Urothelium cell line (cell line): ENCODE measurements around the gene AEBP2.
A peak's percentile ranks its signal among the peaks of the same experiment; 100 is the strongest.
"Not testable (repeated sequence)": the region's sequence is repeated elsewhere in the genome, so short reads cannot be mapped to it uniquely, and the experiment has no call there.

ENCODE experiments used
- DNase-seq: peaks from one replicate; pipeline ENCODE4 v3.0.0; 2011; ENCODE audit warnings: low spot score, mixed read lengths
- FAIRE-seq: peaks from 2 replicates; lab custom pipeline; 2011; peaks lifted over from hg19 to GRCh38; lab: Jason Lieb, UNC

AEBP2 gene

DNA sequence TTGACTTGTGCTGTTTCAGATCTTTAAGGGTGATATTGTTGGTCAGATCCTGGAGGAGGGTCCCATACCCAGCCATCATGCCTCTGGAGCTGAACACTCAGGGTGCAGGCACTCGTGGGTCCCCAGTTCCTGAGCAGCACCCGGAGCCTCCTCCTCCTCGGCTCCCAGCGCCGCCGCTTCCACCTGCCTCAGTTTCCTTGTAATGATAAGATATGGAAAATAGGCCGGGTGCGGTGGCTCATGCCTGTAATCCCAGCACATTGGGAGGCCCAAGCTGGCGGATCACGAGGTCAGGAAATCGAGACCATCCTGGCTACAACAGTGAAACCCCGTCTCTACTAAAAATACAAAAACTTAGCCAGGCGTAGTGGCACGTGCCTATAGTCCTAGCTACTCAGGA, 20.2 kb upstream of the AEBP2 start:
- FAIRE-seq, result no peak

DNA sequence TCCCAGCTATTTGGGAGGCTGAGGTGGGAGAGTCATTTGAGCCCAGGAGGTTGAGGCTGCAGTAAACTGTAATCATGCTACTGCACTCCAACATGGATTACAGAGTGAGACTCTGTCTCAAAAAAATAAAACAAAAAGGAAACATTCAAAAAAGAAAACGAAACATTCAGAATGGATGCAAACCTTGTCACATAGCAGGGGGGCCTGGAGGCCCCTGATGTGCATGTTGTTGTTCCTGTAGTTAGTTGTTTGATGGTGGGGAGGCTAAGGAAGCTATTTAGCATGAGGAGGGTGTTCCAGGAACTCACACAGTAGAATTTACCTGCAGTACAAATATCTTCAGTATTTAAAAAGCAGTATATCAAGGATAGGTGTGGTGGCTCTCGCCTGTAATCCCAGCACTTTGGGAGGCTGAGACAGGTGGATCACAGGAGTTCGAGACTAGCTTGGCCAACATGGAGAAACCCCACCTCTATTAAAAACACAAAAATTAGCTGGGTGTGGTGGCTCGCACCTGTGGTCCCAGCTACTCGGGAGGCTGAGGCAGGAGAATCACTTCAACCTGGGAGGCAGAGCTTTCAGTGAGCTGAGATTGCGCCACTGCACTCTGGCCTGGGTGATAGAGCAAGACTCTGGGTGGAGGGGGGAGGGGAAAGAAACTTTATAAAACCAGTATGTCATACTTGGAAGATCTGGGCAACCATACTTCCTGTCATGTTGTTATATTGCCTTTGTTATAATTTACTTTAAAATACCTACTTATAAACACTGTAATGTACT, 17.6 kb upstream of the AEBP2 start:
- DNase-seq, result no peak
- FAIRE-seq, result no peak

More for the DNA sequence above, 20.2 kb upstream of the AEBP2 start:
- DNase-seq, result no peak

DNA sequence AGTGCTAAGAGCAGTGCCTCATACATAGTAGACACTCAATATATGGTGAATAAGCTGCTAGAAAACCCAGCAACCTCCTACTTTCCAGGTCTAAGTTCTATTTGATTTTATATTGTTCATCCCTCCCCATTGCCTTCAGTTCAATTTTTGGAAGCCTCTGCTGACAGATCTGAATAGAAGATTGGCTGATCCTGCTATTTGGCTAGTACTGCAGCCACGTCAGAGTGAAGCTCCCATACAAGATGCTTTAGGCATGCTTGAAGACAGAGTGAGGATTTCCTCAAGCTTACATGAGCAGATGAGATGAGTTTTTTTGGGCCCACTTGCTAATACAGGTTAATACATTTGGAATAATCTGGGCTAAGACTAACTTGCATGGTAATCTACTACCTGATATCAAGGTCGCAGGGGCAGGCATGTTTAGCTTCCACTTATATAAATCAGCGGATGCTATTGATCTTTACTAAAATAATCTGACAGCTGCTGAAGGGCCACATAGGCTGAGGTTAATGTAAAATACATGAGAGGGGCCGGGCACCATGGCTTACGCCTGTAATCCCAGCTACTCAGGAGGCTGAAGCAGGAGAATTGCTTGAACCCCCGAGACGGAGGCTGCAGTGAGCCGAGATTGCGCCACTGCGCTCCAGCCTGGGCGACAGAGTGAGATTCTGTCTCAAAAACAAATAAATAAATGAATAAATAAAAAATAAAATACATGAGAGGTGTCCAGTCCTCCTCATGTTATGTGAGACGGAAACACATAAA, 15.9 kb upstream of the AEBP2 start:
- DNase-seq (no peak), FAIRE-seq (no peak)

DNA sequence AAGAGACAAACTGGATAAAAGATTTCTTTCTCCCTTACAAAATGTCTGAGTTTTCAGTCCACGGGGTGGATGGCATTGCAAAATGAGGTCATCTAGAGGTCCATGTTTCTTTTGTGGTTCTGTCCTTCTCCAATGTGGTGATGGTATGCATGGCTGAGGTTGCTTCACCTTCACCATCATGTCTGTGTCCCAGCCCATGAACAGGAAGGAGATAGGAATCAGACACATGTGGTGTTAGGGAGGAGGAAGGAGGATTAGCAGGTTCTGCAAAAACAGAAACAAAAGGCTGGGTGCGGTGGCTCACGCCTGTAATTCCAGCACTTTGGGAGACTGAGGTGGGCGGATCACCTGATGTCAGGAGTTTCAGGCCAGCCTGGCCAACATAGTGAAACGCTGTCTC, 11.0 kb upstream of the AEBP2 start:
- DNase-seq (no peak), FAIRE-seq (no peak)

DNA sequence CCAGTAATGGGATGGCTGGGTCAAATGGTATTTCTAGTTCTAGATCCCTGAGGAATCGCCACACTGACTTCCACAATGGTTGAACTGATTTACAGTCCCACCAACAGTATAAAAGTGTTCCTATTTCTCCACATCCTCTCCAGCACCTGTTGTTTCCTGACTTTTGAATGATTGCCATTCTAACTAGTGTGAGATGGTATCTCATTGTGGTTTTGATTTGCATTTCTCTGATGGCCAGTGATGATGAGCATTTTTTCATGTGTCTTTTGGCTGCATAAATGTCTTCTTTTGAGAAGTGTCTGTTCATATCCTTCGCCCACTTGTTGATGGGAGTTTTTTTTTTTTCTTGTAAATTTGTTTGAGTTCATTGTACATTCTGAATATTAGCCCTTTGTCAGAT, 9.8 kb upstream of the AEBP2 start:
- FAIRE-seq, DNase-seq: not testable (repeated sequence)

DNA sequence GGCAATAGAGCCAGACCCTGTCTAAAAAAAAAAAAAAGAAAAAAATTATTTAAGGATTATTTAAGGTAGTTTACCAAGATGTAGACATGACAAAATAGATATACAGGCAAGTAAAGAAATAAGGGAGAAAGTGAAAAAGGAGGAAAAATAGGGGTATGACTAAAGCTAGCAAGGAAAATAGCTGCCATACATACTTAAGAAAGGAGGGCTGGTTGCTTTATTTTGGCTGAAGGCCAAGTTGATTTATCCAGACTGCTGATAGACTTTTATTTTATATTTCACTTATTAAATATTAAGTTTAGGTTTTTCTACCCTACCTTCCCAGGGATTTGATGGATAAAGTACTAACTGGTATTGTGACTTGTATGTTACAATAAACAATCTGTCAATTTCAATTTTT, 8.3 kb upstream of the AEBP2 start:
- DNase-seq (no peak), FAIRE-seq (no peak)

DNA sequence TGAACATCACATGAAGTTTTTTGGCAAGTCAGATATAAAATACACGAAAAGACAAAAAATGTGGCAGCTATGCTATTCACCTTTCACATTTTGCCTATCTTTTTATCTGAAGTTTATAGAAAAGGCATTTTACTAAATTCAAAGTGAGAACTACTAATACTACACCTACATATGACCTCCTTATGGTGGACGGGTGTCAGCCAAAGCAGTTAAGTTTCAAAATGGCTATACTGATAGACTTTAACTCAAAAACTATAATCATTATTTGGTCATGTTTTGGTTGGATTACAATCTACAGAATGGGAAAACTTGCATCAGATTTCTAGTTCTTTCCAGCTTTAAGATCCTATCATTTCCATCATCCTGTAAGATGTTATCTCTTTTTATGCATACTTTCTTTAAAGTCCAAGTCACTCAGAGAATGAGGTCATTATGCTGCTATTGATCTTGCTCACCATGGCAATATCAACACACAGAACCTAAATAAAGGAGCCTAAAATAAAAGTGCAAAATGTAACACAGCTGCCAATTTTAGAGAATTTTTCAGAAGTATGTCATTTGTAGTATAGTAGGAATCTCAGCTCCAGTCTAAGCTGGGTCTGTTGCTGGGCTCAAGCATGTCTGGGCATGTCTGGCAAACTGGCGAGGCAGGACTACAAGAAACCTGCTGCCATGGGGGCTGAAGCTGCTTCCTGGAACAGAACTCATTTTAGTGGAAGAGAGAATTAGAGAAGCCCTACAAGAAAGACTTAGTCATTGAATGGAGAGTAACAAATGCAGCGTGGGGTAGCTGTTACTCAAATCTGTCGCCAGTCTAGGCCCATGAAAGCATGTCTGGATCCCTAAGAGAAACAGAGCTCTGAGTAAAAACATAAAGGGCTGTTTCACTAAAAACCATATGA, 7.6 kb upstream of the AEBP2 start:
- DNase-seq (peak; percentile 32), FAIRE-seq (no peak)

DNA sequence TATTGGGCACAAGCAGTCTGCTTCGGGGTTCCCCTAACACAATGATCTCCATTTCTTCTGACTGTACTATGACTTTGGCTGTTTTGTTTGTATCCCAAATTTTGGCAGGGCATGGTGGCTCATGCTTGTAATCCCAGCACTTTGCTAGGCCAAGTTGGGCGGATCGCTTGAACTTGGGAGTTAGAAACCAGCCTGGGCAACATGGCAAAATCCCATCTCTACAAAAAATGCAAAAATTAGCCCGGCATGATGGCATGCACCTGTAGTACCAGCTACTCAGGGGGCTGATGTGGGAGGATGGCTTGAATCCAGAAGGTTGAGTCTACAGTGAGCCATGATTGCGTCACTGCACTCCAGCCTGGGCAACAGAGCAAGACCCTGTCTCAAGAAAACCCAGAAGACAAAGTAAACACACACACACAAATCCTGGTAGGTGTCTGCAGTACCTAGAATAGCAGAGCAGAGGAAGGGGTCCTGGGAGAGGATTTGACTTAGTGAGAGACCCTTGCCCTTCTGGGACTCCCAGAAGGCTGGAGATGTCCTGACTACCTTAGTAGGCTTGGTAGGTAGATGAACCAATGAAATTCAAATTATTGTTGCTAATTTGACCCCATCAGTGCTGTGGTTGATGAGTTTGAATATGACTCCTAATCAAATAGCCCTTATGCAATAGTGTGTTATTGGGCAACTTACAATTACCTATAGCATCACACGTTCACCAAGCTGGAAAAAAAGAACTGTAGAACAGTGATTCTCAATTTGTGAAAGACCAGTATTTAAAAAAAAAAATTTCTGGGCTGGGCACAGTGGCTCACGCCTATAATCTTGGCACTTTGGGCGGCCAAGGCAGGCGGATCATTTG, 6.8 kb upstream of the AEBP2 start:
- FAIRE-seq, result no peak
- DNase-seq, result no peak

DNA sequence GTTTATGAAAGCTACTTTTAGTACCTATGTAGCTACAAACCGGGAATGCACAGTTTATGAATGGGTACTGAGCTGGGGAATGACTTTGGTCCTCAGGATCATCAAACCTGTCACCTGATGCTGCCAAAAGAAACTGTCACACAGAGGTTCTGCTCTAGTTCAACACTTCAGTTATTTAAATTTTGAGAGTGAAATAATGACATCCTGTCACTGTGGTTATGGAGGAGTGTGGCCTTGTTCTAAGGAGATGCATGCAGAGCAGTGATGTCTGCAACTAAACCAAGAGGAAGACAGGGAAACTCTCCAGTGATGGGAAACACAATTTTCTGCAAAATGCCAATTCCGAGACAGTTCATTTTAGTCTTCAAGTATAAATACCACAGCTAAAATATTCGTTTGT, 4.8 kb upstream of the AEBP2 start:
- no peak for DNase-seq
- no peak for FAIRE-seq

DNA sequence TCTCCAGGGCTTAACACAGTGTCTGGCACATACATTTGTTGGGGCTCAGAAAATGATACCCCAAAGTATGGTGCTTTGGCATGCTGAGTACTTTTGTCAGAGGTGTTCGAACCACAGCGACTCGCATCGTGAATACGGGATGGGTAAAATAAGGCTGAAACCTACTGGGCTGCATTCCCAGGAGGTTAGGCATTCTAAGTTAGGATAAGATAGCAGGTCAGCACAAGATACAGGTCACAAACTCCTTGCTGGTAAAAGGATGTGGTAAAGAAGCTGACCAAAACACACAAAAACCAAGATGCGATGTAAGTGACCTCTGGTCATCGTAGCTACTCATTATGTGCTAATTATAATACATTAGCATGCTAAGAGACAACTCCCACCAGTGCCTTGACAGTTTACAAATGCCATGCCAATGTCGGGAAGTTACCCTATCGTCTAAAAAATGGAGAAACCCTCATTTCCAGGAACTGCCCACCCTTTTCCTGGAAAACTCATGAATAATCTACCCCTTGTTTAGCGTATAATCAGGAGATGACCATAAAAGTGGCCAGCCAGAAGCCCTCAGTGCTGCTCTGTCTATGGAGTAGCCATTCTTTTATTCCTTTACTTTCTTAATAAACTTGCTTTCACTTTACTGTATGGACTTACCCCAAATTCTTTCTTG, 3.3 kb upstream of the AEBP2 start:
- no peak for FAIRE-seq
- no peak for DNase-seq

DNA sequence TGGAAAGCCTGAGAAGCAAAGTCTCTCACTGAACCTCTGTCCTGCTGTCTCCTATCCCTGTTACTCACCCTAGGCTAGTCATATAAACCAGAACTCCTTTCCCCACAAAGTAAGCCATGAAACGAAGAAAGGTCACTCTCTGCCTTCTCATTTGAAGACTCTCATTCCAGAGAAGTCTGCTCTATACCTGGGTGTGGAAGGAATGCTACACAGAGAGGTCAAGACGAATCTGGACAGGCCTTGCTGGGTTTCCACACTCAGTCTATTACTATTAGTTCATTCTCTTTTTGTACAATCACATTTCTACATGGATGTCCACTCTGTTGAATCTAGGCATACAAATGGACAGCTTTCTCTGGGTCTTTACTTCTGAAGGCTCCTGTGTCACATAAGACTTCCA, 2.4 kb upstream of the AEBP2 start:
- FAIRE-seq (no peak), DNase-seq (no peak)

DNA sequence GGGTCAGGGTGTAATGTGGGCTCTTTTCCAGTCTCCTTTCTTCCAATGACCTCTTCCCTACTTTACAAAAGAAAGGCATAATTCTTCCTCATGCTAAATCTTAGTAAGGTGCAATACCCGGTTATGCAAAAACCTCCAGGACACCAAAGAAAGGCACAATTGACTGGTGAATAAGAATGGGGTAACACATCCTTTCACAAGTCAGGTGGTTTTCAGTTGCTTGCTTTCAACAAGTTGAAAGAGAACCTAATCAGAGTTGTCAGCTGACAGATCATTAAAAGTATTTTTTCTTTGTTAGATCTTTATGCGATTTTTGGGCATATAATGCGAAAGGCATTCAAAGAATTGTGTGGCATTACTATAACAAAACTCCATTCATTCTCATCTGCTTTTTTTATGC, 1.3 kb upstream of the AEBP2 start:
- DNase-seq (no peak), FAIRE-seq (no peak)

DNA sequence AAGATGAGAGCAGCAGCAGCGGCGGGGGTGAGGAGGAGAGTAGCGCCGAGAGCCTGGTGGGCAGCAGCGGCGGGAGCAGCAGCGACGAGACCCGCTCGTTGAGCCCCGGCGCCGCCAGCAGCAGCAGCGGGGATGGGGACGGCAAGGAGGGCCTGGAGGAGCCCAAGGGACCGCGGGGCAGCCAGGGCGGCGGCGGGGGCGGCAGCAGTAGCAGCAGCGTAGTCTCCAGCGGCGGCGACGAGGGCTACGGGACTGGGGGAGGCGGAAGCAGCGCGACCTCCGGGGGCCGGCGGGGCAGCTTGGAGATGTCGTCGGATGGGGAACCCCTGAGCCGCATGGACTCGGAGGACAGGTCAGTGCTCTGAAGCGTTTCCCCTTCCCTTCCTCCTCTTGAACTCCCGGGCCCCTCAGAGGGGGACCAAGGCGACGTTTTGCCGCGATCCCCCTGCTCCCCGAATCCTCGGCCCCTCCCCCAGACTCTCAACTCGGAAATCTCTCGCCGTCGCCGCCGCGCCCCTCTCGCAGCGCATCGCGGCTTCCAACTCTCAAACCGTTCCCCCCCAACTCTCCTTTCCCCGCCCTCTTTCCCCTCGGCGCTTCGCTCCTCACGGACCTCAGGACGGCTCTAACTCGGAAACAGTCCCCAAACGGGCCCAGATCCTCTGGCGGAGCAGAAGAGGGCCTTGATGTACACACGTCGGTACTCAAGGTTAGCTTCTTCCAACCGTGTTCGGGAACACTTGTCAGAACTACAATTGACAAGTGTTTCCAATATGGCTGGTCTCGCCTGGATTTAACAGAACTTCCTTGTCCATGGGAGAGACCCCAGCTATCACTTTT, 947 bp downstream of the AEBP2 start:
- FAIRE-seq, result no peak
- peak; percentile 33 for DNase-seq

DNA sequence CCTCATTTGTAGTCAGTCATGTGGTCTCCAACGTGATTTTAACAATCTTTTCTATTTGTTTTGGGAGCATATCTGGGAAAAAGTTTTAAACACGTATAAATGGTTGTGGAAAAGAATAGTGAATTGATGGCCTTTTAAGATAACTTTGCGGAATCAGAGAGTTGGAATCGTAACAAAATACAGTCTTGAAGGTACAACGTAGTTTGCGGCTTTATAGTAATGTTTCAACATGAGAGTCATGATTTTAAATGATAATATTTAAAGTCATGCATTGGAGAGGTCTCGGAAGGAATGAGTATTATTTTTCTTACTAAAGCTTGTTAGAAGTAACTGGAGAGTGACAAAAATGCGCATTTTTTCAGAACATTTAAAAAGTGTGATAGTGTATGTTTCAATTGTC, 1.6 kb downstream of the AEBP2 start:
- DNase-seq (no peak), FAIRE-seq (no peak)

DNA sequence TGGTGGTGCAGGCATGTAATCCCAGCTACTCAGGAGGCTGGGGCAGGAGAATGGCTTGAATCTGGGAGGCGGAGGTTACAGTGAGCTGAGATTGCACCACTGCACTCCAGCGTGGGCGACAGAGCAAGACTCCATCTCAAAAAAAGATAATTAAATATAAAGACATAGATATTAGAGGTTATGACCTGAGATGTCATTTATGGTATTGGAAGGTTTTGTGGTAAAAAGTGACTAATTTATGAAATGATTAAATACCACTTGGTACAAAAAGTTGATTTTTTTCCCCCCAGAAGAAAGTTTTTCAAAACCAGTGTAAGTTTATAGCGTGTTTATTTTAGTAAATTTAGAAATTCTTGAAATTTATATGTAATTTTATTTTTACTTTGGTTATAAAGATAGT, 4.3 kb downstream of the AEBP2 start:
- no peak for FAIRE-seq
- no peak for DNase-seq

DNA sequence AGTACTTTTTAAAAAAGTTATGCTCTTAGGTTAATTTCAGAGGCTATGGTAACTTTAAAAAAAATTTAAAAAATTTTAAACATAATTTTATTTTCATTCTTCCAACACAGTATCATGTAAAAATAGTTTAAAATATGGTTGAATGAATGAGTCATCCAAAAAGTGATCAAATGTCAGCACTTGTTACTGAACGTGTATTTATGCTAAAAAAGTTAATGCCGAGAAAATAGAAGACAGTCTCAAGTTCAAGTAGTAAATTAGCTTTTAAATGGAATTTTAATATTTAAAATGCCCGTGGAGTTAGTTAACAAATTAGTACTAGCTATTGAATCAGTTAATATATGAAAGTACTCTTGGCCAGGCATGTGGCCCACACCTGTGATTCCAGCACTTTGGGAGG, 4.8 kb downstream of the AEBP2 start:
- no peak for FAIRE-seq
- DNase-seq, result no peak

DNA sequence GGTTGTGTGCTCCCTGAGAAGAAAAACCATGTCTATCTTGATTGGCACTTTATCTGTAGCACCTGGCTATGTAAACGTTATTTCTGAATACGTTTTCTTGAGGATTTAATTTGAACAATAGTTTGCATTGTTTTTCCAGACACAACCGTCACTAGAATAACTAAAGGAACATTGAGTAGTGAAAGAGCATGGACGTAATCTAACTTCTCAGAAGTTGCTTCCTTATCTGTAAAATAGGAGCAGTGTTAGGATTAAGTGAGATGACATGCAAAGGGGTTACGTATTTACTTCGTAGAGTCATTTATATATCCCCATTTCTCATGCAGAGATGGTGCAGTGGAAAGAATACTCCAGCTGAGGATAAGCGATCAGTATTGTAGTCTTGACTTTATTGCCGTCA, 8.1 kb downstream of the AEBP2 start:
- no peak for FAIRE-seq
- no peak for DNase-seq

DNA sequence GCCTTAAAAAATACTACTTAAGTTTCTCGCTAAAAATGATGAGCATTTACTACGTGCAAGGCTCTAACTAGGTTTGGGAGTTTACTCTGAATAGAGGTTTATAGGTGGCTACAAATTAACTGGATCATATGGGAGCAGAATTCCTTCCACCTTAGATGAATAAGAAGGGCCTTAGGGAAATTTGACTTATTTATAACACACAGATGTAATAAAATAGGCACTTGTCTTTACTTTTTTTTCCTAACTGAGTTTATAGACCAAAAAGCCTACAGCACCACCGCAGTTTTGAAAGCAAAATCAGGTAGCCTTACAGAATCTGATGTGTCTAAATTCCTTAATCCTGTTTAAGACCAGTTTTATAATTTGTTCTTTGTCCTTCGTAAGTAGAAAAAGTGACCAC, 10.5 kb downstream of the AEBP2 start:
- FAIRE-seq, result no peak

DNA sequence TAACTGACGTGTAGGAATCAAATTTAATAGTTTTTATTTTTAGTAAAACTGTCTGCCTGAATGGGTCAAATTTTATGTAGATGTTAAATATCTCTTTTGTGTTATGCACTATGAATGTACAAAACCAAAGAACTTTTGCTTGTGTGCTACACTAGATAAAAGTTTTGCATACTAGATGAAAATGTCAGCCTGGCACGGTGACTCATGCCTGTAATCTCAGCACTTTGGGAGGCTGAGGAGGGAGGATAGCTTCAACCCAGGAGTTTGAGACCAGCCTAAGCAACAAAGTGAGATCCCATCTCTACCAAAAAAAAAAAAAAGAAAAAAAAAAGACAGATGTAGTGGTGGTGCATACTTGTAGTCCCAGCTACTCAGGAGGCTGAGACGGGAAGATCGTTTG, 11.1 kb downstream of the AEBP2 start:
- no peak for DNase-seq
- no peak for FAIRE-seq

More for the DNA sequence above, 10.5 kb downstream of the AEBP2 start:
- DNase-seq, result no peak
